Measurements from ENCODE around the gene KANK3. TPM values are rescaled to one million over a fixed set of nuclear protein-coding genes. Genes with fewer than 3 reads are reported as not detected.

Gene KANK3
- total RNA-seq, 1 experiment from 2014 or later: 7.7 TPM

GRCh38 chr19:8367327-8368001 lies 24.4 kb upstream of the KANK3 start:
- no peaks in the 10 kb centered on the region for H3K9me3 Mint-ChIP-seq
- H3K79me2 ChIP-seq (ENCODE audit: insufficient read depth, low read length): no peaks in the 10 kb centered on the region
- no peak overlapping the region for H3K14ac ChIP-seq (ENCODE audit: insufficient read depth, low read length)
- H3T11ph ChIP-seq (ENCODE audit: low read length): no peak overlapping the region
- H4K20me1 ChIP-seq (ENCODE audit: control insufficient read depth, insufficient read depth, insufficient read length): no peaks in the 10 kb centered on the region
- peak overlapping the region; percentile 35 to 51; a peak in 4 of 5 replicates for H3K4me3 Mint-ChIP-seq
- H2BK20ac ChIP-seq (ENCODE audit: low read depth, low read length, poor library complexity, severe bottlenecking): no peak overlapping the region
- H3K27ac Mint-ChIP-seq: peak overlapping the region in 1 of 3 experiments; percentile 18; a peak in 1 of 7 replicates
- peaks cover 0 to 3% (median 0%) of the 10 kb centered on the region in 3 experiments; a peak in 3 of 7 replicates for H3K36me3 Mint-ChIP-seq (ENCODE audit: insufficient read depth in 1 of 3, low read depth in 3 of 3)
- no peak overlapping the region for H2BK120ac ChIP-seq (ENCODE audit: low read depth, low read length, poor library complexity, severe bottlenecking)
- H2AFZ ChIP-seq (ENCODE audit: low read length): no peak overlapping the region
- H3K4ac ChIP-seq (ENCODE audit: low read depth, low read length): no peak overlapping the region
- H2BK12ac ChIP-seq (ENCODE audit: insufficient read length, low read depth, low read length): no peak overlapping the region
- H2AK5ac ChIP-seq (ENCODE audit: insufficient read length, low read length): no peak overlapping the region
- peaks cover 50% of the 10 kb centered on the region for H3K27me3 Mint-ChIP-seq (ENCODE audit: low read depth)
- H3K79me1 ChIP-seq (ENCODE audit: insufficient read depth, low read depth, low read length, poor library complexity, severe bottlenecking): no peaks in the 10 kb centered on the region
- H3K27me3 ChIP-seq (ENCODE audit: insufficient read depth, low read length): no peaks in the 10 kb centered on the region; the same call in 1 of the 2 replicates
- H3K23ac ChIP-seq (ENCODE audit: insufficient read length, low read depth, low read length): no peak overlapping the region
- no peak overlapping the region for H4K8ac ChIP-seq (replicated peaks; ENCODE audit: insufficient read length, low read depth, low read length)
- no peak overlapping the region for H4K91ac ChIP-seq (ENCODE audit: insufficient read length, low read depth, low read length)
- no CpG with 5 or more reads among the region's 23 CpGs for WGBS (ENCODE audit: extremely low coverage, insufficient read length, low lambda C conversion rate)
- no peaks in the 10 kb centered on the region for H3K9me3 ChIP-seq (ENCODE audit: control insufficient read depth, low read depth, low read length)
- H3K4me1 Mint-ChIP-seq: peaks cover 23 to 28% of the 10 kb centered on the region in 2 experiments
- DNase-seq: peak; percentile 86
- H2BK5ac ChIP-seq (ENCODE audit: insufficient read length, low read length): no peak overlapping the region
- H3K27ac ChIP-seq (ENCODE audit: insufficient read length, low read depth, low read length): no peak overlapping the region
- H3K23me2 ChIP-seq (ENCODE audit: insufficient read length, low read depth, low read length, poor library complexity, severe bottlenecking): peaks cover 6% of the 10 kb centered on the region
- no peak overlapping the region for H2BK15ac ChIP-seq (ENCODE audit: low read depth, low read length)
- TF ChIP-seq, protein P1, sequence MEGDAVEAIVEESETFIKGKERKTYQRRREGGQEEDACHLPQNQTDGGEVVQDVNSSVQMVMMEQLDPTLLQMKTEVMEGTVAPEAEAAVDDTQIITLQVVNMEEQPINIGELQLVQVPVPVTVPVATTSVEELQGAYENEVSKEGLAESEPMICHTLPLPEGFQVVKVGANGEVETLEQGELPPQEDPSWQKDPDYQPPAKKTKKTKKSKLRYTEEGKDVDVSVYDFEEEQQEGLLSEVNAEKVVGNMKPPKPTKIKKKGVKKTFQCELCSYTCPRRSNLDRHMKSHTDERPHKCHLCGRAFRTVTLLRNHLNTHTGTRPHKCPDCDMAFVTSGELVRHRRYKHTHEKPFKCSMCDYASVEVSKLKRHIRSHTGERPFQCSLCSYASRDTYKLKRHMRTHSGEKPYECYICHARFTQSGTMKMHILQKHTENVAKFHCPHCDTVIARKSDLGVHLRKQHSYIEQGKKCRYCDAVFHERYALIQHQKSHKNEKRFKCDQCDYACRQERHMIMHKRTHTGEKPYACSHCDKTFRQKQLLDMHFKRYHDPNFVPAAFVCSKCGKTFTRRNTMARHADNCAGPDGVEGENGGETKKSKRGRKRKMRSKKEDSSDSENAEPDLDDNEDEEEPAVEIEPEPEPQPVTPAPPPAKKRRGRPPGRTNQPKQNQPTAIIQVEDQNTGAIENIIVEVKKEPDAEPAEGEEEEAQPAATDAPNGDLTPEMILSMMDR (conservative IDR thresholded peaks at IDR 0.05): no peak
- H3K56ac ChIP-seq (ENCODE audit: insufficient read length, low read depth, low read length): no peak overlapping the region
- H4K5ac ChIP-seq (ENCODE audit: insufficient read length, low read depth, low read length): no peak overlapping the region
- peaks cover 4% of the 10 kb centered on the region; the same call in 1 of the 2 replicates for H3K4me1 ChIP-seq (ENCODE audit: insufficient read depth, low read length)
- no peak overlapping the region for H3K9ac ChIP-seq (ENCODE audit: extremely low read depth, insufficient read length, low read length)
- H3K18ac ChIP-seq (ENCODE audit: insufficient read length, low read depth, low read length): no peak overlapping the region
- H3K4me2 ChIP-seq (ENCODE audit: insufficient read depth, insufficient read length, low read length): peak overlapping the region; percentile 5
